PC-3 (cell line): ENCODE measurements around the gene HDAC9. TPM values are rescaled to one million over a fixed set of nuclear protein-coding genes. Genes with fewer than 3 reads are reported as not detected.

Experiments
- ATAC-seq: fragments of 200-7000 bp; cut with Tn5 transposase; 2 replicates; pipeline ENCODE4 v1.9.1; 2020; ENCODE audit warnings: mild to moderate bottlenecking, moderate library complexity
- BruUV-seq: library from RNA; stranded (reverse); fragments of 400-500 nt; replicated peaks from 2 replicates; lab custom pipeline; 2021; lab: Mats Ljungman, UMichigan
- CTCF ChIA-PET: fragments of 300-600 bp; sonication (Branson Sonifier 250); formaldehyde crosslinking; loops from one replicate; lab custom pipeline; 2022; ENCODE audit warnings: antibody characterized with exemption; lab: Charles Lee
- POLR2A ChIA-PET: fragments of 300-600 bp; sonication (Branson Sonifier 250); formaldehyde crosslinking; loops from one replicate; lab custom pipeline; 2022; ENCODE audit warnings: antibody characterized with exemption; ENCODE audit not compliant: unreplicated experiment; lab: Charles Lee
- DNase-seq: peaks from one replicate; pipeline ENCODE4 v3.0.0-alpha.2; 2015
- H2AFZ ChIP-seq: fragments of 300-600 bp; sonication (generic); 2 replicates; pipeline ENCODE4 v1.6.0; 2016; ENCODE audit warnings: antibody characterized with exemption, low read length
- H3F3A ChIP-seq: fragments of 300-600 bp; sonication (generic); one replicate; pipeline ENCODE4 v1.6.0; 2017; ENCODE audit warnings: antibody characterized with exemption, low read length, control low read depth, mild to moderate bottlenecking; ENCODE audit not compliant: unreplicated experiment
- H3K27ac ChIP-seq: fragments of 300-600 bp; sonication (generic); 2 replicates; pipeline ENCODE4 v1.5.1; 2016; ENCODE audit warnings: mild to moderate bottlenecking, low read length
- H3K27me3 ChIP-seq: fragments of 300-600 bp; sonication (generic); 2 replicates; pipeline ENCODE4 v1.6.1; 2016; ENCODE audit warnings: low read length, mixed read lengths
- H3K36me3 ChIP-seq: fragments of 300-600 bp; sonication (generic); 2 replicates; pipeline ENCODE4 v1.6.1; 2016; ENCODE audit warnings: low read depth, mixed run types, low read length, mixed read lengths
- H3K4me1 ChIP-seq: fragments of 300-600 bp; sonication (generic); 2 replicates; pipeline ENCODE4 v1.5.1; 2016; ENCODE audit warnings: low read length; ENCODE audit not compliant: insufficient read depth
- H3K4me2 ChIP-seq: fragments of 300-600 bp; sonication (generic); 2 replicates; pipeline ENCODE4 v1.6.0; 2016; ENCODE audit warnings: low read length
- H3K4me3 ChIP-seq: fragments of 300-600 bp; sonication (generic); 2 replicates; pipeline ENCODE4 v1.5.1; 2016; ENCODE audit warnings: mild to moderate bottlenecking, low read length, mixed read lengths
- H3K79me2 ChIP-seq: fragments of 300-600 bp; sonication (generic); 2 replicates; pipeline ENCODE4 v1.6.1; 2017; ENCODE audit warnings: low read length, mixed read lengths
- H3K9ac ChIP-seq: fragments of 300-600 bp; sonication (generic); 2 replicates; pipeline ENCODE4 v1.6.0; 2016; ENCODE audit warnings: mild to moderate bottlenecking, low read length
- H3K9me2 ChIP-seq: fragments of 300-600 bp; sonication (generic); replicated peaks from 2 replicates; pipeline ENCODE4 v1.6.1; 2016; ENCODE audit warnings: mixed run types, low read length, mixed read lengths
- H3K9me3 ChIP-seq: fragments of 300-600 bp; sonication (generic); 2 replicates; pipeline ENCODE4 v1.6.1; 2016; ENCODE audit warnings: low read length, mixed read lengths
- H4K20me1 ChIP-seq: fragments of 300-600 bp; sonication (generic); 2 replicates; pipeline ENCODE4 v1.6.1; 2016; ENCODE audit warnings: low read length, mixed read lengths
- CTCF ChIP-seq: fragments of 300-600 bp; sonication (generic); conservative IDR thresholded peaks from 2 replicates; pipeline ENCODE4 v1.5.1; 2017; ENCODE audit warnings: antibody characterized with exemption, low read depth, mild to moderate bottlenecking, low read length
- EZH2 ChIP-seq: fragments of 300-600 bp; sonication (generic); IDR thresholded peaks from one replicate; pipeline ENCODE4 v1.6.1; 2017; ENCODE audit warnings: antibody characterized with exemption, mild to moderate bottlenecking, low read length; ENCODE audit not compliant: unreplicated experiment
- EZH2phosphoT487 ChIP-seq: fragments of 300-600 bp; sonication (generic); IDR thresholded peaks from 2 replicates; pipeline ENCODE4 v1.6.1; 2018; ENCODE audit warnings: mild to moderate bottlenecking, antibody characterized with exemption, low read length, borderline replicate concordance
- intact Hi-C: fragments of 100-400 bp; cut with micrococcal nuclease; formaldehyde crosslinking; loops from 2 replicates; pipeline ENCODE4 v1.9.0; 2023
- total RNA-seq: library from RNA; depleted of rRNA; stranded (reverse); fragments of >200 nt; gene quantifications from 2 replicates; pipeline ENCODE4 v1.2.3, GENCODE V29; 2014

Gene HDAC9
- total RNA-seq, 1 experiment from 2014 or later = 7.8 TPM

GRCh38 chr7:18993933-18994668 is 498.6 kb downstream of the HDAC9 start:
- Histone ChIP-seq H3K9ac (no peak overlapping the region), H3K9me3 (no peaks in the 10 kb centered on the region), H3K4me2 (no peak overlapping the region), H3K79me2 (no peaks in the 10 kb centered on the region), H3K27ac (no peak overlapping the region), H4K20me1 (no peaks in the 10 kb centered on the region), H3K4me3 (no peak overlapping the region), H2AFZ (no peak overlapping the region), H3K9me2 (no peaks in the 10 kb centered on the region), H3K4me1 (no peaks in the 10 kb centered on the region), H3K36me3 (no peaks in the 10 kb centered on the region), H3F3A (no peaks in the 10 kb centered on the region), H3K27me3 (no peaks in the 10 kb centered on the region)
- BruUV-seq = no TSS peak
- CTCF ChIA-PET = interaction anchor here (0.6 kb wide), 1 partner anchor 387 kb away, joined by 4 read pairs; no protein-coding TSS in a partner anchor
- DNase-seq (no peak), ATAC-seq (no peak)
- TF ChIP-seq EZH2phosphoT487 (no peak), EZH2 (no peak)
- POLR2A ChIA-PET = interaction anchor here (0.7 kb wide), 1 partner anchor 246 kb away, joined by 3 read pairs; no protein-coding TSS in a partner anchor
- intact Hi-C loops = no loop called here

DNA sequence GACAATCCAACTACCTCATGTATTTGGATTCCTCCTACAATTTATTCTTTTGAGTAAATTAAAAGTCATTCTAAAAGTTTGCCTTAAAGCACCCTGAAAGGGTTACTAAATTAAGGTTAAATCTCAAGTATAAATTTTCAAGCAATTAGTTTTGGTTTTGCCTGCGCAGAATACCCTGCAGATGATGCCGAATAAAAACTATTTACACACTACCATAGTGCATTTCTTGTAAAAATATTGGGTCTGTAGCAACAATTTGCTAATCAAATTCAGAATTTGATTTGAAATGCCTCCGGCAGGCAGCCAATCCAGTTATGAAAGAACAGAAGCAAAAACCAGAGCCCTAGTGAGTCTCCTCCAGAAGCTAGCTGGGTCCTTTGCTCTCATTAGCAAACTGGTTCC is 499.7 kb downstream of the HDAC9 start:
- no peak for ATAC-seq

GRCh38 chr7:18995811-18996426 is 500.4 kb downstream of the HDAC9 start:
- CTCF ChIA-PET = no interaction called here
- no peak overlapping the region for H3K27ac ChIP-seq
- ATAC-seq = no peak
- H3K79me2 ChIP-seq = no peaks in the 10 kb centered on the region
- no peaks in the 10 kb centered on the region for H3K27me3 ChIP-seq
- TF ChIP-seq EZH2 (no peak), CTCF (no peak)
- intact Hi-C loops = no loop called here
- no peak overlapping the region for H3K4me2 ChIP-seq
- H3K4me1 ChIP-seq = no peaks in the 10 kb centered on the region
- no TSS peak for BruUV-seq
- no peak overlapping the region for H2AFZ ChIP-seq
- no peaks in the 10 kb centered on the region for H4K20me1 ChIP-seq
- H3K36me3 ChIP-seq = no peaks in the 10 kb centered on the region
- H3F3A ChIP-seq = no peaks in the 10 kb centered on the region
- H3K9me3 ChIP-seq = no peaks in the 10 kb centered on the region
- no peak overlapping the region for H3K4me3 ChIP-seq
- no peak overlapping the region for H3K9ac ChIP-seq
- DNase-seq = no peak
- POLR2A ChIA-PET = no interaction called here
- no peaks in the 10 kb centered on the region for H3K9me2 ChIP-seq

More for the DNA sequence above, 499.7 kb downstream of the HDAC9 start:
- H3K4me3 ChIP-seq = no peak overlapping the region
- CTCF ChIA-PET = no interaction called here
- no peak overlapping the region for H3K4me2 ChIP-seq
- H3F3A ChIP-seq = no peaks in the 10 kb centered on the region
- intact Hi-C loops = no loop called here
- H4K20me1 ChIP-seq = no peaks in the 10 kb centered on the region
- no peaks in the 10 kb centered on the region for H3K79me2 ChIP-seq
- no peak for DNase-seq
- no peaks in the 10 kb centered on the region for H3K27me3 ChIP-seq
- H2AFZ ChIP-seq = no peak overlapping the region
- no peaks in the 10 kb centered on the region for H3K9me3 ChIP-seq
- H3K4me1 ChIP-seq = no peaks in the 10 kb centered on the region
- no peaks in the 10 kb centered on the region for H3K36me3 ChIP-seq
- POLR2A ChIA-PET = no interaction called here
- no peak for TF ChIP-seq CTCF
- no peak for TF ChIP-seq EZH2
- TF ChIP-seq EZH2phosphoT487 = no peak
- no peaks in the 10 kb centered on the region for H3K9me2 ChIP-seq
- H3K9ac ChIP-seq = no peak overlapping the region
- no TSS peak for BruUV-seq
- no peak overlapping the region for H3K27ac ChIP-seq
